Mesenchymal stem cell (in vitro differentiated cells and primary cell): ENCODE measurements around the gene CENPA. TPM values are rescaled to one million over a fixed set of nuclear protein-coding genes. Genes with fewer than 3 reads are reported as not detected.

Experiments
- DNase-seq: peaks from one replicate; pipeline ENCODE4 v3.0.0-alpha.2; 2013
- H2AFZ ChIP-seq: one replicate; pipeline ENCODE4 v1.6.1; 2013; ENCODE audit warnings: low read depth, mild to moderate bottlenecking, control low read depth, inconsistent platforms, low read length, moderate library complexity
- H2AK5ac ChIP-seq: 2 replicates; pipeline ENCODE4 v1.6.1; 2013; ENCODE audit warnings: low read length, moderate library complexity, mild to moderate bottlenecking, inconsistent platforms; ENCODE audit not compliant: severe bottlenecking
- H2BK120ac ChIP-seq: one replicate; pipeline ENCODE4 v1.6.1; 2013; ENCODE audit warnings: low read depth, mild to moderate bottlenecking, inconsistent platforms, low read length, moderate library complexity
- H2BK12ac ChIP-seq, 2 experiments: one replicate each; pipeline ENCODE4 v1.6.1; 2013; ENCODE audit warnings: inconsistent platforms in 2 of 2, low read length in 2 of 2, mild to moderate bottlenecking in 2 of 2, moderate library complexity in 2 of 2, control low read depth in 1 of 2
- H2BK15ac ChIP-seq: one replicate; pipeline ENCODE4 v1.6.1; 2013; ENCODE audit warnings: mild to moderate bottlenecking, low read depth, inconsistent platforms; ENCODE audit not compliant: poor library complexity, severe bottlenecking
- H2BK5ac ChIP-seq: 2 replicates; pipeline ENCODE4 v1.6.1; 2013; ENCODE audit warnings: low read depth, mild to moderate bottlenecking, low read length, control low read depth, inconsistent platforms; ENCODE audit not compliant: poor library complexity, severe bottlenecking
- H3K14ac ChIP-seq, 2 experiments: one replicate each; pipeline ENCODE4 v1.6.1; 2013; ENCODE audit warnings: inconsistent platforms in 2 of 2, low read length in 2 of 2, control low read depth in 1 of 2, mild to moderate bottlenecking in 1 of 2, moderate library complexity in 1 of 2
- H3K18ac ChIP-seq, 2 experiments: one replicate each; pipeline ENCODE4 v1.6.1; 2013; ENCODE audit warnings: inconsistent platforms in 2 of 2, low read length in 2 of 2, control low read depth in 1 of 2, low read depth in 1 of 2, mild to moderate bottlenecking in 1 of 2
- H3K23ac ChIP-seq, 2 experiments: one replicate each; pipeline ENCODE4 v1.6.1; 2013; ENCODE audit warnings: inconsistent platforms in 2 of 2, low read length in 2 of 2, mild to moderate bottlenecking in 2 of 2, moderate library complexity in 2 of 2, control low read depth in 1 of 2
- H3K27ac ChIP-seq: 2 replicates; pipeline ENCODE4 v1.5.1; 2013; ENCODE audit warnings: mild to moderate bottlenecking, moderate library complexity, low read length, control low read depth, inconsistent platforms; ENCODE audit not compliant: poor library complexity, severe bottlenecking
- H3K27me3 ChIP-seq, 2 experiments: 2 replicates each; pipeline versions ENCODE4 v1.6.1 to v1.7.0; 2013; ENCODE audit warnings: low read length in 2 of 2, mild to moderate bottlenecking in 2 of 2, moderate library complexity in 2 of 2, control low read depth in 1 of 2, inconsistent platforms in 1 of 2; ENCODE audit not compliant: control insufficient read depth in 1 of 2, insufficient read depth in 1 of 2
- H3K36me3 ChIP-seq, 2 experiments: 2 replicates each; pipeline versions ENCODE4 v1.6.1 to v1.7.0; 2013; ENCODE audit warnings: low read length in 2 of 2, control low read depth in 1 of 2, inconsistent platforms in 1 of 2, low read depth in 1 of 2, mild to moderate bottlenecking in 1 of 2; ENCODE audit not compliant: insufficient read depth in 2 of 2, control insufficient read depth in 1 of 2
- H3K4ac ChIP-seq, 2 experiments: one replicate each; pipeline ENCODE4 v1.6.1; 2013; ENCODE audit warnings: inconsistent platforms in 2 of 2, low read length in 2 of 2, mild to moderate bottlenecking in 2 of 2, moderate library complexity in 2 of 2, control low read depth in 1 of 2, low read depth in 1 of 2
- H3K4me1 ChIP-seq: 2 replicates; pipeline ENCODE4 v1.6.1; 2013; ENCODE audit warnings: low read depth, low read length, control low read depth; ENCODE audit not compliant: control insufficient read depth, insufficient read depth
- H3K4me2 ChIP-seq: 2 replicates; pipeline ENCODE4 v1.6.1; 2013; ENCODE audit warnings: low read length, mild to moderate bottlenecking, inconsistent platforms; ENCODE audit not compliant: poor library complexity, severe bottlenecking
- H3K4me3 ChIP-seq, 2 experiments: 2 replicates each; pipeline versions ENCODE4 v1.5.1 to v1.7.0; 2013; ENCODE audit warnings: low read length in 2 of 2, mild to moderate bottlenecking in 2 of 2, control low read depth in 1 of 2, low read depth in 1 of 2; ENCODE audit not compliant: insufficient read depth in 1 of 2
- H3K79me1 ChIP-seq: replicated peaks from 2 replicates; pipeline ENCODE4 v1.6.1; 2013; ENCODE audit warnings: mild to moderate bottlenecking, control low read depth, low read length, inconsistent platforms; ENCODE audit not compliant: poor library complexity, severe bottlenecking
- H3K9ac ChIP-seq: 2 replicates; pipeline ENCODE4 v1.7.0; 2013; ENCODE audit warnings: mild to moderate bottlenecking, low read length, moderate library complexity
- H3K9me3 ChIP-seq: 2 replicates; pipeline ENCODE4 v1.7.0; 2013; ENCODE audit warnings: mild to moderate bottlenecking, low read length; ENCODE audit not compliant: control insufficient read depth
- H4K8ac ChIP-seq: one replicate; pipeline ENCODE4 v1.6.1; 2013; ENCODE audit warnings: inconsistent platforms, mild to moderate bottlenecking, low read length, moderate library complexity
- H4K91ac ChIP-seq: one replicate; pipeline ENCODE4 v1.6.1; 2013; ENCODE audit warnings: mild to moderate bottlenecking, low read length, inconsistent platforms
- WGBS: methylation state at CpG from one replicate; pipeline ENCODE4 v1.1.7; 2013; ENCODE audit warnings: mixed read lengths; 5-methylcytosine and 5-hydroxymethylcytosine counted together
- polyA plus RNA-seq, 2 experiments: library from polyadenylated mRNA; stranded (reverse); fragments of 200-250 nt; gene quantifications; one replicate each; pipeline ENCODE4 v1.2.3, GENCODE V29; 2013

The CENPA gene
- 3.5 TPM for polyA plus RNA-seq (2013, experiment 1 of 2)
- polyA plus RNA-seq (2013, experiment 2 of 2), result 3.1 TPM

DNA sequence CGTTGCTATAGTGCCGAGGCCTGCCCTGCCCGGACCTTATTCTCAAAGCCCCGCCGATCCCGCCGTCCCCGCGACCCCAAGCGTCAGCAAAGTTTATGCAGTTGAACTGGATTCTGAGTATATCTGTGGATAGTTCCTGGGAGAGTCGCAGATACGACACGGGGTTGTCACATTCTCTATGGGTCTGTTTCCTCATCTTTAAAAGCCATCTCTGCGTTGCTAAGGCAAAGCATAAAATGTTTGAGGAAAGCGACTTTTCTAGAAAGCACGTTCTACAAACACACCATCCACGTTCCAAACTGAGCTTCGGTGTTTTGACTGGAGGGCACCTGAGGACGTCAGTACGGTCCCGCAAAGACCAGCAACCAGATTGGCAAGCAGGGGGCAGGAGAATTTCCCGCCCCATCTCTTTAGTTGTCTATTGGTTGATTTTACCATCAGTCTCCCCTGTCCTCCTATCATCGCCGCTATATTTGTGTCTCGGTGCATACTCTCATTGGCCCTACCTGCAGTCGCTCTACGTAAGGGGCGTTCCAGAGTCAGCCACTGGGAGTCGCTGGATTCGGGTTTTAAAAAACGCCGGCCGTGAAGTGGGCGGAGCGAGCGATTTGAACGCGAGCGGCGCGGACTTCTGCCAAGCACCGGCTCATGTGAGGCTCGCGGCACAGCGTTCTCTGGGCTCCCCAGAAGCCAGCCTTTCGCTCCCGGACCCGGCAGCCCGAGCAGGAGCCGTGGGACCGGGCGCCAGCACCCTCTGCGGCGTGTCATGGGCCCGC, at the start of gene CENPA:
Gene CENPA, plus strand, starts transcription at position 626 of the 776 bp plus-strand sequence. Its CDS starts 141 bp downstream, at position 767.
- Histone ChIP-seq H2BK5ac (no peak within 1 kb of the TSS), H3K27ac (peak within 1 kb of the TSS; percentile 44), H3K14ac (no peak within 1 kb of the TSS), H3K79me1 (peaks cover 21% of the 10 kb centered on the region), H4K91ac (no peak within 1 kb of the TSS), H3K36me3 (peaks cover 5 to 16% of the 10 kb centered on the region in 2 experiments), H3K4me3 (peak within 1 kb of the TSS; percentile 76 to 80), H2AK5ac (no peak within 1 kb of the TSS), H3K23ac (peak within 1 kb of the TSS in 1 of 2 experiments; percentile 42), H3K9ac (peak within 1 kb of the TSS; percentile 85), H2AFZ (peak within 1 kb of the TSS; percentile 54), H3K4ac (peak within 1 kb of the TSS in 1 of 2 experiments; percentile 13), H4K8ac (peak within 1 kb of the TSS; percentile 51), H2BK120ac (no peak within 1 kb of the TSS), H3K4me2 (peak within 1 kb of the TSS; percentile 100), H2BK12ac (no peak within 1 kb of the TSS), H3K18ac (peak within 1 kb of the TSS; percentile 61 to 67), H3K4me1 (peaks cover 7% of the 10 kb centered on the region), H3K9me3 (no peaks in the 10 kb centered on the region), H3K27me3 (no peaks in the 10 kb centered on the region), H2BK15ac (no peak within 1 kb of the TSS)
- WGBS, result under 1% methylated on average over 45 of the region's 55 CpGs
- DNase-seq, result peak; percentile 100

- Histone ChIP-seq H3K27ac (no peak overlapping the region), H3K27me3 (peaks cover 0 to 44% of the 10 kb centered on the region in 2 experiments), H2BK12ac (no peak overlapping the region), H3K18ac (no peak overlapping the region), H3K9ac (no peak overlapping the region), H3K14ac (no peak overlapping the region), H3K4me1 (peaks cover 4% of the 10 kb centered on the region), H2BK5ac (no peak overlapping the region), H2AK5ac (no peak overlapping the region), H3K9me3 (no peaks in the 10 kb centered on the region), H4K91ac (no peak overlapping the region), H3K79me1 (no peaks in the 10 kb centered on the region), H2AFZ (no peak overlapping the region), H3K36me3 (no peaks in the 10 kb centered on the region), H3K23ac (peak overlapping the region in 1 of 2 experiments; percentile 19), H2BK15ac (no peak overlapping the region), H4K8ac (no peak overlapping the region), H3K4me2 (no peak overlapping the region), H3K4me3 (no peak overlapping the region), H2BK120ac (no peak overlapping the region), H3K4ac (no peak overlapping the region)
- 82% methylated on average over 4 of the region's 4 CpGs for WGBS
- DNase-seq, result no peak
These were observed 48.6 kb upstream of the CENPA start for GRCh38 chr2:26737221-26737620.

DNA sequence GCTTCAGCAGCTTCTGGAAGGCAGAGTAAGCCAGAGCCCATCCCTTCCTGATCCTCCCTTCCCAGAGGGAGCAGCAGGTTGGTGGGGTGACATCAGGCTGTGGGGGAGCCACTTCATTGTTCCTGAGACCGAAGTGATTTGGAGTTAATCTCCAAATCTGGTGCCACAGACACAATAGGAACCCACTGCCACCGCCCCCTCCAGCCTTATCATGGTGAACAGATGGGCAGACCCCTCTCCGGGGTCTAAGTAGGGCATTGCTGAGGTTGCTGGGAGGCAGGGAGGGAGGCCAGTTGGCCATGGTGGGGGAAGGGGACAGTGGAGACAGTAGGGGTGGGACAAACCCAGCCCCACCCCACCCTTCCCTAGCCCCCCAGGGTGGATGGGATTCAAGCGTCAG, 47.4 kb upstream of the CENPA start:
- Histone ChIP-seq H3K9ac (no peak overlapping the region), H3K4me1 (peaks cover 4% of the 10 kb centered on the region), H3K27me3 (peaks cover 9 to 35% of the 10 kb centered on the region in 2 experiments), H3K4ac (no peak overlapping the region), H2BK15ac (peak overlapping the region; percentile 35), H3K4me2 (no peak overlapping the region), H2BK12ac (peak overlapping the region in 1 of 2 experiments; percentile 69), H3K27ac (no peak overlapping the region), H3K14ac (no peak overlapping the region), H3K9me3 (no peaks in the 10 kb centered on the region), H3K4me3 (no peak overlapping the region), H2AK5ac (no peak overlapping the region), H3K36me3 (no peaks in the 10 kb centered on the region), H2AFZ (no peak overlapping the region), H3K23ac (no peak overlapping the region), H4K8ac (no peak overlapping the region), H2BK5ac (no peak overlapping the region), H3K18ac (no peak overlapping the region), H4K91ac (no peak overlapping the region), H3K79me1 (no peaks in the 10 kb centered on the region), H2BK120ac (no peak overlapping the region)
- WGBS, result 100% methylated on average over 2 of the region's 4 CpGs
- no peak for DNase-seq

- Histone ChIP-seq H2BK120ac (no peak overlapping the region), H3K9me3 (no peaks in the 10 kb centered on the region), H3K27me3 (peaks cover 9 to 32% of the 10 kb centered on the region in 2 experiments), H2BK5ac (no peak overlapping the region), H3K27ac (no peak overlapping the region), H2BK15ac (no peak overlapping the region), H3K14ac (no peak overlapping the region), H4K91ac (no peak overlapping the region), H4K8ac (no peak overlapping the region), H3K4me2 (no peak overlapping the region), H3K4ac (no peak overlapping the region), H3K4me1 (peaks cover 4% of the 10 kb centered on the region), H3K79me1 (no peaks in the 10 kb centered on the region), H3K4me3 (no peak overlapping the region), H2BK12ac (no peak overlapping the region), H3K18ac (no peak overlapping the region), H3K9ac (no peak overlapping the region), H2AK5ac (no peak overlapping the region), H2AFZ (no peak overlapping the region), H3K23ac (no peak overlapping the region), H3K36me3 (no peaks in the 10 kb centered on the region)
- WGBS, result 93% methylated on average over 7 of the region's 7 CpGs
- DNase-seq, result no peak
These were observed 46.3 kb upstream of the CENPA start for GRCh38 chr2:26739514-26739913.
